Stimulated activated CD8-positive, alpha-beta memory T cell treated with anti-CD3 and anti-CD28 coated beads, Interleukin-15, amount 100 ng/mL, for 48 hours (primary cell): ENCODE results near the gene HOXA1.

ENCODE experiments used
- DNase-seq, 2 donors: peaks; one replicate each; pipeline ENCODE4 v3.0.0-alpha.2; 2020; ENCODE audit warnings: low read depth in 2 of 2

HOXA1 gene

DNA sequence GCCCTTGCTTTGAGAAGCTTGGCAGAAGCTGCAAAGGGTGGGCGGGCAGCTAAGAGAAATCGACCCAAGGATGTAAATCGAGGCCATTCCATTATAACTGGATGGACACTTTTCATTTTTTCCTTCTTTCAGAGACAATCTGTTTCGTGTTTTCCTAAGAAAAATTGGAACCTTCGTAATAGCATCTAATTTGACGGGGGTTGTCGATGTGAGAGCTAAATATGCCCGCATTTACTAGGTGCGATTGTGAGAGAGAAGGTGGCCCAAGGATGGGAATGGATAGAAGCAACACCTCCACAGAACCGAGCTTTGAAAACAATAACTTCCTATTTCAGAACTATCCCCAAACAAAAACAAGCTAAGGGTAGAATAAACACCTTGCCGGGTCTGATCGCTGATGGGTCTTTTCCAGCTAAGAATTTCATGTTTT, 35.6 kb upstream of the HOXA1 start:
- no peak for DNase-seq

DNA sequence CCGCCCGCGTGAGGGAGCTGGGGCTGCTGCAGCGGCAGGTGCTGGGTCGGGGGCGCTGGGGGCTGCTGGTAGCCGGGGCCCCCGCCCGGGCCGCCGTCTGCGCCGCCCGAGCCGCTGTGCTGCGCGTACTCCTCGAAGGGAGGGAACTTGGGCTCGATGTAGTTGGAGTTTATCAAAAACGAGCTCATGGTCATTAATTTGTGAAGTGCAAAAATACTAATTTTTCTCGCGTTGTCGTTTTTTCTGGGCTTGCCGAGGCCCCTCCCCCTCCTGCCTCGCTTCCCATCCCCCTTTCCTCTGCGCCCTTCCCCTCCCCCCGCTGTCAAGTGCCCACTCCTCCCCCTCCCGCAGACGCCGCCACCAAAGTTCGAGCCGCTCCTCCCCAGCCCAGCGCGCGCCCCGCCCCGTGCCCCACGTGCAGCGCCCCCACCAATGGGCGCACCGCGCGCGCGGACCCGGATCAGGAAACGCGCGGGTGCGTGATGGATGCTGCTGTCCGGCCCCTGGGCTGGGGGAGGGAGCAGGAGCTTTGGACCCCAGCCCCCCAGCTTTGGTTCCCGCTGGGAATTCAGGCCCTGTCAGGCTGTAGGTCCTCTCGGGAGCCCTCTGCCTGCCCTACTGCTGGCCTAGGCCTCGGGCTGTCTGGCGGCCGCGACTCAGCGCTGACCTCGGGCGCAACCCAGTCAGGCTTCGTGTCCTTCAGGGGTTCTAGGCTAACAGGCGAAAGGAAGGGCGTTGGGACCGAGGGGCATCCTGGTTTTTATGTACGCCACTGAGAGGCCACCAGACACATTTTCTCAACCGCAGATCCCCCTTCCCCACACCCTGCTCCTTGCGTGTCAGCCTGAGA, 35.0 kb upstream of the HOXA1 start, which contains the start of gene HOXA4:
Gene HOXA4 (minus strand): TSS at position 218 of the 850 bp plus-strand sequence. CDS start 24 bp downstream, at position 194.
- peak; percentile 30 to 47 for DNase-seq

DNA sequence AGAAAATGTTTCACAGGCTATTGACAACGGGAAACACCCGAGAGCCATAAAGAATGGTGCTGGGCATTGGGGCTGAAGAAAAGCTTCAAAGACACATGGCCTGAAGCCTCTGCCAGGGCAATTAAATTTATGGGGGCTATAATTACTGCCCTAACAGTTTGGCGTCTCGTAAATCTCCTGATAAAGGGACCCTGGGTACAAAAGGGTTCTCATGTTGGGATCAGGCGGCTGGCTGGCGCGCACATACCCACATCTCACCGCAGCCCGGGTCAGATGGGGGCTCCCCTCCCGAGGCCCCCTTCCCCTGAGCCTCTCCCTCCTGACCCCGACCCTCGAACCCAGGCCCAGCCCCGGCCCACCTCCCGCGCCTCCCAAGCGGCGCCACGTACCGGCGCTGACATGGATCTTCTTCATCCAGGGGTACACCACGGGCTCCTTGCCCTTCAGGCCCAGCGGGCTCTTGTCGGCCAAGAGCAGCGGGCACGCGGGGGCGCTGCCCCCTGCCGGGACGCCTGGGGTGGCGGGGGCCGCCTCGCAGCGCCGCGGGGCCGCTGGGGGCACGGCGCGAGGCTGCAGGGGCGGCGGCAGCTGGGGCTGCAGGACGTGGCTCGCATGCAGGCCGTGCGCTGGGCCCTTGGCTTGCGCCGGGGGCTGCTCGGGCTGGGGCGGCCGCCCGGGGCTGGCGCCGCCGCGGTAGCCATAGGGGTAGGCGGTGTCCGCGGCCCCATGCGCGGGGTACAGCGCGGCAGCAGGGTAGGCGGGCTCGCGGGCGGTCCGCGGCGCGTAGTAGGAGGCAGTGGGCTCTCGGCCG, 34.1 kb upstream of the HOXA1 start:
- no peak for DNase-seq

DNA sequence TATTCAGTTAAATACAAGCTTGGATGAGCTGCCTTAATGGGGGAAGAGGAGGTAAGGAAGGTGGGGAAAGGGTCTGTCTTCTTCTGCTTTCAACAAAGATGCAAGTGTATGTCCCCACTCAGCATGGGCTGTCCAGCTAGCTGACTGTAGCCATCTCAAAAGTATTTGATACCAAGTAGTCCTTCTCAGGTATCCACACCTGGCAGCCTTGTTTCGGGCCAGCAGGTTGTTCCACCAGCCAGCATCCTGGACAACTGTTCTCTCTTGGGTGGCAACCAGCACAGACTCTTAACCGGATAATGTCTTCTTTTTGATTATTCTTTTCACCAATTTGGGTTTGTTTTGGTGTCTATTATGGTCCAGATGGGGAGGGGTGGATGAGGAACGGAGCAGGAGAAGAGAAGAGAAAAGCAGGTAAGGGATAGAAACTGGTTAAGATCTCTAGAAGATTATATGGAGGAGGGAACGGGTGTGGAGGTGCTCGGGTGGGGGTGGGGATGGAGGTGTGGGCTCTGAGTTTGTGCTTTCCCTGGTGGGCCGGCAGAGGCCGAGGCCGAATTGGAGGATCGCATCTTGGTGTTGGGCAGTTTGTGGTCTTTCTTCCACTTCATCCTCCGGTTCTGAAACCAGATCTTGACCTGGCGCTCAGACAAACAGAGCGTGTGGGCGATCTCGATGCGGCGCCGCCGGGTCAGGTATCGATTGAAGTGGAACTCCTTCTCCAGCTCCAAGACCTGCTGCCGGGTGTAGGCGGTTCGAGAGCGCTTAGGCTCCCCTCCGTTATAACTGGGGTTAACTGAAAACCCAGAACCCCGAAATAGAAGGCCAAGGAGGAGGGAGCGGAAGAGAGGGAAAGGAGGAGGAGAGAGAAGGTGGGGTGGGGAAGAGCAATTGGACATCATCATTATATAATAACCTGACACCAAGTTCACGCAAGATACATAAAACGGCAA, 33.3 kb upstream of the HOXA1 start:
- no peak for DNase-seq

DNA sequence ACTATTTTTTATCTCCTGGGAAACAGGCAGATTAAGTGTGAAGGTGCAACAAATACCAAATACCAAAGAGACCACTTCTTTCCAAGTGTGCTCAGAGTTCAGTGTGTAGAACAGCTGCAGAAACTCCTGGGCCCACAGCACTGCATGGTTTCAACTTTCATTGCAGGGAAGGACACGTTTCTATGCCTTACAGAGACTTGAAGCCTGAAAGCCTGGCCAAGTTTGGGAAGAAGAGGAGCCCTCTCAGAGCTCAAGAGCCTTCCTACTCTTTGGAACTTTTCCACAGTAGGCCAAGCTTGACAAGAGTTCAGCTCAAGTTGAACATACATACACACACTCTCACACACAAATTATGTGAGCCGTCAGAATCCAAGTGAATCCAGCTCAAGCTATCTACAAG, 32.2 kb upstream of the HOXA1 start:
- DNase-seq, result no peak

DNA sequence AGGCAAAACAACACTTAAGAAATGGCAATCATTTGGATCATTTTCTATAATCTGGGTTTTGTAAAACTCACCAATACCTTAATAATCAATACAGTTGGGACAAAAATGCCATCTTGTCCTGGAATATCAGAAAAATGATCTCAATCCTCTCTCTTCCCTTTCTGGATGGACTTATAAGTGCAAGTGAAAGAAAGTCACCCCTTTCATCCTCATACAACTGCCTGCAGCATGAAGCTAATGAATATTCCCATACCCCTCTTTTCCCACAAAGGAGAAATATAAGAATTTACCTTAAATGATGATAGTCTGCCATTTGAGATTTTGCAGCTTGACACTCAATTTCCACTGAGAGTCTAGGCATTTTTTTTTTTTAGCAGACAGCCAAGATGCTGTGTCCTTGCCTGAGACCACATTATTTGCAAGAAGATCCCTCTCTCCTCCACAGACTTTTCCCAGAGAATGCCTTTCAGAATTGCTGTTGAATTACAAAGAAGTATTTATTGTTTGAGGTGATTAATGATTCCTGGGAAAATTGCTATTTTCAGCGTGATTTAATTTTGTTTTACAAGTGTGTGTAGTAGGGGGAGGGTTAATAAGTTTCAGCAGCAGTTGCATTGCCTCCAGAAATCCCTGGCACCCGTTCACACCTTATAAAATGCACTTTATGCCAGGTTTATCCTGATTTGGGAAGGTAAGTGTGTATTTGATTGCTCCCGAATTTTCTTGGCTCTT, 31.0 kb upstream of the HOXA1 start:
- DNase-seq, result no peak

DNA sequence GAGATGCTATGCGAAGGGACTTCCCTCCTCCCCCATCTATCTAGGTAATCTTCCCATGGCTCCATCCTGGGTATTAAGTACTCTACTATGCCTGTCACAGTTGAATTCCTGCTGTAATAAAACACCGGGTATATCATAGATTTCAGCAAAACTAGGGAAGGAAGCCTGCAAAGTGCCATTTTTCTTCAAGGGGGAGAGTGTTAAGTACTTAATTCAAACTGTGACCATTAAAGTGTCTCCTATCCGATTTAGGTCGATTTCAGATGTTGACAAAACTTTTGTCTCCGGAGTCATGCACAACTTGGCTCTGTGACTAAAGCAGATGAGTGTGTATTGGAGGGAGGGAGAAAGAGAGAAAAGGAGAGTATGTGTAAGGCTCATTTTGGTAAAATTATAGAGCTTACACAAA, 30.2 kb upstream of the HOXA1 start:
- no peak for DNase-seq

DNA sequence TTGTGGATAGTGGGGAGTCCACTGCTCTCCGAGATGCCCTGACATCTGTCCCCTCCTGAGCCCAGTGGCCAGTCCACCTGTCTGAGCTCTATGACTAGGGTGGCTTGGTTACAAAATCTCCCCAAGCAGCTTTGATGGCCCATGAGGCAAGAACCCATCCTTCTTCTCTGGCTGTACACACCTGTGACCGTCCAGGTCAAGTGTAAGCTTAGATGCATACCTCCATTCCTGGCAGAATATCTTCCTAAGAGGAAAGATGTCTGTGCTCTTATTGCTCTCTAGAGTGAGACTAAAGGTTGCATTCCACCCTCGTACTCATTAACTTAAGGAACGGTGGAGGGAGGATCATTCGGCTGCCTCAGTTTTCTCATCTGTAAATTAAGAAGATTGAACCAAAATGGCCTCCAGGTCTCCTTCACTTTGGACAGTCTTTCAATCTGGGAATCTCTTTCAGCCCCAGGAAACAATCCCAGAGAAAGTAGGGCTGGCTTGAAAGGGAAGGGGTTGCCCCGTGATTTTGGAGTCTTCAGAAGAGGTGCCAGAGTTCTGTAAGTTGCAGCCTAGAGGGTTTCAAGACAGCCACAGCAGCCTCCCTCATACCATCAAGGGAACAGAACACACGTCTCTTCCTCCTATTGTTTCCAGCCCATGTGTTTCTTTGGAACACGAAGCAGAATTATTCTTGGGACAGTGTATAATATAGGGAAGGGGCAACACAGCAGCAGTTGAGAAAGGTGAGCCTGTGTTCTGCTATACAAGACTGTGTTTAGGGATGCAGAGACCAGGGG, 29.3 kb upstream of the HOXA1 start:
- DNase-seq, result no peak

DNA sequence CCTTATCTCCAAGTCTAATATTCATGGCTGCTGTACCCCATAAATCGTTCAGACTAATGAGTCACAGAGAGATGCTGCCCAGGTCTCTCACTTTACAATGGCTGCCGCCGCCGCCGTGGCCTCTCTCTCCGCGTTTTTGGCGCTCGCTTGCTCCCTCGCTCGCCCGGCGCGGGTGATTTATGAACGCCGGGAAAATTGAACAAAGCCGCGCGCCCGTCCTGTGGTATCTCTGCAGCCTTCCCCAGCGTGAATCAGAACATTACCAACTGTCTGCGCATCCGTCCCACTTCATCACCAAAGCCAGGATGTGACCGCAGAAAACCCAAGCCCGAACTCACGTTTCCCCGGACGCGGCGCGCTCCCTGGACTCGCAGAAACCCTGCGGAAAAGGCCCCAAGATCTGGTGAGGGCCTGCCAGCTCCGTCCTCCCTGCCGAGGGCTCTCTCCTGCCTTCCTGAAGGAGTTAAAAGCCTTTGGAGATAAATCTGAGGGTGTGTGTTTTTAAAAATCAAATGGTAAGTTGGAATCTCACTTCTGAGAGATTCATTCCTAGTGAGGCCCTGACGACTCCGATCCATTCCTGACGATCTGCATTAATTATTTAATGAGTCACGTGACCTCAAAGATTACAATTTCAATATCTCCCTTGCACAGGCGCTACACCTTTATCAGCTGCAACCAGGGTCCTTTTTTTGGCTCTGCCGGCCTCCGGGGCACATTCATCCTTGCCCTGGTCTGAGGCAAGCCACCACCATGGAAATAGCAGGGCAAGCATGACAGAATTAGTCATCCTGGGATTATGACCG, 28.5 kb upstream of the HOXA1 start:
- no peak for DNase-seq

DNA sequence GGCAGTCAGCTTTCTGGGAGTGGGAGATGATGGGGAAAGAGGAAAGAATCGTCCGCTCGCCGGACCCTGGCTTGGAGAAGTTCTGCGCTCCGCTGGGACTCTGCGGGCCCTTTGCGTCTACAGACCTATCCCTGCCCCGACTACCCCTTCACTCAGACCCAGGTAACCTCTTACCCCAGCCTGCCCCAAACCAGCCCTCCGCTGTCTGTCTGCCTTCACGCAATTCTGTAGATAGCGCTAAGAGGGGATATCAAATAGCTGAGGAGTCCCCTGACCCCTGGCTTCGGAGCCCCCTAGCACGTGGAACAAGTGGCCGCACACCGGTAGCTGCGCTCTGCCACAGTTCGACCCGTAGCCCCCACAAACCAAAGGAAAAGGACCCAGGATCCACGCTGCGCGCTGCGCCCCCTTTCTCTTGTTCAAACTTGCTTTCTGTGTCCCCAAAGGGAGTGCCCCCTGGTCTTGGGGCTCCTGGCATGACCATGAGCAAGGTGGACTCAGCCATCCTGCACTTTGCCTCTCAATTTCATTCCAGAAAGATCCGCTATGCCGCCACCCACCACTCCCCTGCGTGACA, 27.8 kb upstream of the HOXA1 start:
- no peak for DNase-seq

DNA sequence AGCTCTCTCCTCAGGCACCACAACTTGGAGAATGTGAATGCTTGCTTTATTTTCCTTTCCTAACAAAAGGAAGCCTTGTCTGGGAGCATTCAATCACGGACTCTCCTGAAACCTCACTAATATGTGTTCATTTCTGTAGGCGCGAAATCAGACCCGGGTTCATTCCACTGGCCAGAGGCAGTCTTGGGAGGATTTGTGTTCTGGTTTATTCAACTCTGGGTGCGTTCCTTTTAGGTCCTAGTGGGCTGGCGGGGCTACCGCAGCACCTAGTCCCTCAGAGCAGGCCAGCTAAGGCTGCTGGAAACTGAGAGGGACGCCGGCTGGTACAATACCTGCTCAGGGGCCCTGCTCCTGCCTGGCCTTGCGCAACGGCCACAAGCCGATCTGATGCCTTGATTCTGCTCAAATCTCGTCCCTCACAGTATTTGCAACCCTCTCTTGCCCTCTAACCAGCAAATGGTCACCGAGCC, 27.2 kb upstream of the HOXA1 start:
- DNase-seq, result no peak

DNA sequence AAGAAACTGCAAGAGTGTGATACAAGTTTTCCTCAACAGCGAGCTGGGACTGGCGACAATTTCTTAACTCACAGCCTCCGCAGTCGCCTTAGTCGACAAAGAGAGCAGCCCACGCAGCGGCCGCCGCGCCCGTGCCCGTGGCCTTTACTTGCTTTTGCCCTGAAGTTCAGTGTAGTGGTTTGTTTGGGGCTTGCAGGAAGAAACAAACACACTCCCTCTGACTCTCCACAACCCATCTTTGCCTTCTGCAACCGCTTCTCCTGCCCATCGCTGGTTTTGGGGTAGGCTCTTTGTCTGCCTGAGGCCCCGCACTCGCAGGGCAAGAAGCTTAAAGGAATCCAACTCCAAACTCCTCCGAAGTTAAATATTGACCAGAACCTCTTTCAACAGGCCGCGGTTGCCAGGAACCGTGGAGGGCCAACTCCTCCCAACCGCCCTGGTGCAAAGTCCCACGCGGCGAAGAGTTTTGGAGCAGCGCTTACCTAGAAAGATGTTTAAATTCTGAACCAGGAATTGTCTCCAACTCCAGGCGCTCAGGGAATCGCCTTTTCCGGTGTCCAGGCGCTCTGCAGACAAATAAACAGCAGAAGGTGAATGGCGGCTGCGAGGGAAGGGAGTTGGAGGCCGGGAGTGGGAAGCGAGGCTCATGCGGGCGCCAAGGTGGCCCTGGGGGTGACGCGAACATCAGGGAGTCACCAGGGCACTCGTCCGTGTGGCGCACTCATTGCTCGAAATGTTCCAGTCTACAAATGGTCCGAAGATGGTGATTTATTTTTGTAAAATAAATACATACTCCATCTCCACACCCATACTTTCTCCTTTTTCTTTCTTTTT, 26.5 kb upstream of the HOXA1 start:
- no peak for DNase-seq

DNA sequence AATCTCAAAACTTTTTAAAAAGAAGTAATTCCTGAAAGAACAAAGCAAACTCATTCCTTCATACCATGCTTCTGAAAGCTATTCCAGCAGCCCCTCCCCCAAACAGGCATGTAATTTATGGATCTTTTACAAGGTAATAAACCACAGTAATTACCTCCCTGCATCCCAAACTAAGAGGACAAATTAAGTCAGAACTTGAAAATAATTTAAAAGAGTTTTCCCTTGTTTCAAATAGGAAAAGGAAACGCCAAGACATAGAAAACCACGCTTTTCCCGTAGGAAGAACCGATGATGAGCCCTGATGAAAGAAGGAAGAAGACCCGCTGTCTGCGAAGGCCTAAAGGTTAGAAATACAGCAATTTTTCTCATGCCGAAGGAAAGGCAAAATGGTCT, 25.9 kb upstream of the HOXA1 start:
- DNase-seq, result no peak

DNA sequence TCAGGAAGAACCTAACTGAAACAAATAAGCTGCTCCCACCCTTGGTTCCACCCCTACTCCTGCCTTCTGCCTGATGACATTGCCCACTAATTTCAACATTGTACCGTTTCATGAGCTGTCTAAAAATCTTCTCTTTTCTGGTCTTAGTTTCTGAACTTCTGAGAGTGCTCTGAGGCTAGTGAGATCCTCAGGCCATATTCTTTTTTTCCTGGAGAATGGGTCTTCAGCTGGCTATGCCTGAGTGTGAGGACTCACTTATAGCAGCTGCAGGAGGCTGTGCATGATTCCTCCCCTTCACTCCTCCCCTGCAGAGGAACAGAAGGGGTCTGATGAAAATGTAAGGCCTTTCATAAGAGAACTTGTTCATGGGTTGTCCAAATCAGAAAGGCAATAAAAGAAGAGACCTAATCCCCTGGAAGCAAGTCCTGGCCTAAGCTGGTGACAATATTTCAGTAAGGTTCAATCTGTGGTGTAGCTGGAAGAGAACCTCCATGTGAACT, 23.7 kb upstream of the HOXA1 start:
- DNase-seq, result no peak

DNA sequence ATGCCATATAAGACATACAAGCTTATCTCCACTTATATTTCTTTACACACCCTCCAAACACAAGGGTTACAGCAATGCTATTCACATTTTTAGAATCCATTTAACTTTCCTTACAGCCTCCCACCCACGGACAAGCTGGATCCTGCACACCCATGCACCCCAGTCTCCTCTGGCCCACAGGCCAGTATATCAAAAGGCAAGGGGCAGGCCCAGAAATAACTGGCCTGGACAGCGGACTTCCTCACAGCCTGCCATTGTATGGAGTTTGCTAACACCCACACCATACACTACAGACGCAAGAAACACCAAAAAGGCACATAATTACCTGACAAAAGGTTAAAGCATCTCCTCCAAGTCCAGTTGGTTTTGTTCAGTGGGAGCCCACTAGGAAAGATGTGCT, 22.8 kb upstream of the HOXA1 start:
- no peak for DNase-seq

DNA sequence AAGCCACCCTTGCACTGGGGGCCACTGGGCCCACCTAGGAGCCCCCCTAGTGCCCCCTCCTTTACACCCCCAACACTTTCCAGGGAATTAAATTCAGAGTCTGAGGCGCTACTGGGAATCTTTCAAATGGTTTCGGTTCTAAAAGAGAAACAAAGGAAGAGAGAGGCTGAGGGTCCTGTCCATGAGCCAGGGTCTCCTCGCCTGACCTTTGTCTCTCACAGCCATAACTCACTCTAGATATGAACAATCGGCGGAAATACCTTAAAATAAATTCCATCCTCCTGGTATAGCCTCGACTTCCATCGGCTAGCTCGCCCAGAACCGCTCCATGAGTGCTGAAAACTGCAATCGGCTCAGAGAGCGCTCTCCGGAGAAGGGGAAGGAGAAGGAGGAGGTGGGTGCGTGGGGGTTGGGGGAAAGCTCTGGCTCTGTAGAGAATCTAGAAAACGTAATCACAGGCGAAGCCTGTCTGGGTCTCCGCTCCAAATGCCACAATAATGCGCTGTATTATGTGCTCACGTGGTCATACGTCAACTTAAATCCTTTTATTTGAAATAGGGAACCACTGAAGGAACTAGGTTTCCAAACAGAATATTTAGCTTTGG, 22.2 kb upstream of the HOXA1 start:
- DNase-seq, result no peak
